ENCODE data around the gene MEF2C.
"Not testable (repeated sequence)": the region's sequence is repeated elsewhere in the genome, so short reads cannot be mapped to it uniquely, and the experiment has no call there.

Gene MEF2C

DNA sequence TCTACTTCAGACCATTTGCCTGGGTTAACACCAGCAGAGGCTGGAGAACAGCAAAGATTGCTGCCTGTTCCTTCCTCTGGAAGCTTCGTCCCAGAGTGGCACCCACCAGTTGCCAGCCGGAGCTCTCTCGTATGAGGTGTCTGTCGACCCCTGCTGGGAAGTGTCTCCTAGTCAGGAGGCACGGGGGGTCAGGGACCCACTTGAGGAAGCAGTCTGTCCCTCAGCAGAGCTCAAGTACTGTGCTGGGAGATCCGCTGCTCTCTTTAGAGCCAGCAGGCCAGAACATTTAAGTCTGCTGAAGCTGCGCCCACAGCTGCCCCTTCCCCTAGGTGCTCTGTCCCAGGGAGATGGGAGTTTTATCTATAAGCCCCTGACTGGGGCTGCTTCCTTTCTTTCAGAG is 84.1 kb downstream of the MEF2C start:
- DNase-seq (ENCODE audit: low spot score): not testable (repeated sequence)

- not testable (repeated sequence) for DNase-seq (ENCODE audit: low spot score)
These were observed 89.2 kb downstream of the MEF2C start for GRCh38 chr5:88793797-88794196.

GRCh38 chr5:88792144-88792840 is 90.7 kb downstream of the MEF2C start:
- no peak for DNase-seq (ENCODE audit: low spot score)

GRCh38 chr5:88787856-88788255 is 95.1 kb downstream of the MEF2C start:
- DNase-seq (ENCODE audit: low spot score): no peak

GRCh38 chr5:88786789-88787188 is 96.2 kb downstream of the MEF2C start:
- DNase-seq (ENCODE audit: low spot score): no peak

DNA sequence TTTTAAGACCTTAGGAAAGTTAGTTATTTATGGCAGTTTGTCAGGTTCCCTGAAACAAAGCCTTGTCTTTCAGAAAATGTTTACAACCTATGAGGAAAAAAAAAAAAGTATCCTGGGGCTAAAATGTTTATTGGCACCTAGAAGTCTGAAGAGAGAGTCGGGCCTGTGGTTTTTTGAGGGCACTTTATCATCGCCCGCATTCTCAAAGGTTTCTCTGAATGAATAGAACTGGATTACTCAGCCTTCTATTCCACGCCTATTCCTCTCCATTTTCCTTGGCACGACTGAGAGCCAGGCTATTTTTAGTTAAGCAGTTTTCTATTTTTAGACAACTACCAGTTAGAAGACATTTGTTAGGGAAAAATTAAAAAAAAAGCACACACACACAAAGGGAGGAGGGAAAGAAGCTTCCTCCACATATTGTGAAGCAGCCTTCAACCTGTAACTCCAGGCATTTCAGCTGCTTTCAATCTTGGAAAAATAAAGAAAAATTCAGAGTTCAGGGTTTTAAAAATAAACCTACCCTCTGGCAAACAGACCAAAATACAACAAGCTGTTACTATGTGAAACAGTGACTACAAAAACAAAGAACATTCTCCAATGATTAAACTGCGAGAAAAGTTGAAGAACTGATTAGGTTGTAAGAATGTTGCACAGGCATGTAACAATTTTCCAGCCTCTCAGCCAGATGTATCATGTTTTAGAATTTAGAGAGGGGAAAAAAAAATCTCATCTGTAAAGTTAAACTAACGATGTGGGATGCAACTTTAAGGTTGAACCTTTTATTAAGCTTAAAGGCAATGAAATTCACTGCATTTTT is 97.0 kb downstream of the MEF2C start:
- DNase-seq (ENCODE audit: low spot score): peak; percentile 26

DNA sequence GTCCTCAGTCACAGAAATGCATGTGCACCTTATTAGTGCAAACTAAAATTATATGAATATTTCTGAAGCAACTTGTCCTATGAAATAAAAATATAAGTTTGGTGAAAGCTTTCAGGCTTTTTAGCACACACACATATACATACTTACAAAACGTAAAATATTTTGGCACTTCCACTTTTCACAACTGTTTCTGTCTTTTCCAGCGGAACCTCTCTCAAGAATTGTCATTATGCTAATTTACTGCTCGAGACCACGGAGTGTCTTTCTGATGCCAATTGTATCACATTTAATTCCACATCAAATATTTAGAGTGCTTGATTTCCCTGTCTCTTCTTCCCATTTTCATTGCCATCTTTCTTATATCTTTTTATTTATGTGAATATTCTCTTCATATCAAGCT is 100.4 kb downstream of the MEF2C start:
- no peak for DNase-seq (ENCODE audit: low spot score)

DNA sequence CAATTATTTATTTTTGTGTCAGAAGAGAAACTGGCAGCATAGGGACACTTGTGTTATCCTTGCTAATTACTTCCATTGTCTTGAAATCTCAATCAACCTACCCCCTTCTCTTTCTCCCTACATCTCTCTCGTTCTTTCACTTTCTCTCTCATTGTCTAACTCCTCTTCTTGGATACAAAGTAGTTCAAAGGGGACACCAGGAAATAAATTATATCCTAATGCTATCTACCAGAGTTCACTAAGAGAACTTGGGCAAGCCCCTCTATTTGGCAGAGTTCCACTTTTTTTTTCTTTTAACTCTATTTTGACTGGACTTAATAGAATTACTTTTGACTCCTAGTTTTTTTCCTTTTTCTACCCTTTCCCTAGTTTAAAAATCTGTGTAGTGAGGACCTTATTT is 102.2 kb downstream of the MEF2C start:
- DNase-seq (ENCODE audit: low spot score): no peak

DNA sequence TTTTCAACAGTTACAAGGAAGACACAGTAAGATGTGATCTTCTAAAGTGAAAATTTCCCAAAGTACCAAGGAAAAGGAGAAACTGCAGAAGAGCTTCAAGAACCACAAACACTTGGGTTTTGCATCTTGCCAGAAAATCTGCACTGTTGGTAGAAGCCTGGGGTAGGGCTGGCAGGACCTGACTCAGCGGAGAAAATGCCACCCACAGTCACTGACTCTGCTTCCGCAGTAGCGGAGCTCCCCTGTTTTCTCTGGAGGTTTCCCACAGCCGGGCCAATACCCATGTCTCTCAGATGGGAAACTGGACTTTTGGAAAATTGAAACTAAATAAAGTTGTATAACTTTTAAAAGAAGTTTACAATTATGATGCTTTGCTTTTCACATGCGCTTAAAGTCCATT is 104.2 kb downstream of the MEF2C start:
- no peak for DNase-seq (ENCODE audit: low spot score)

GRCh38 chr5:88776692-88777091 is 106.3 kb downstream of the MEF2C start:
- no peak for DNase-seq (ENCODE audit: low spot score)

DNA sequence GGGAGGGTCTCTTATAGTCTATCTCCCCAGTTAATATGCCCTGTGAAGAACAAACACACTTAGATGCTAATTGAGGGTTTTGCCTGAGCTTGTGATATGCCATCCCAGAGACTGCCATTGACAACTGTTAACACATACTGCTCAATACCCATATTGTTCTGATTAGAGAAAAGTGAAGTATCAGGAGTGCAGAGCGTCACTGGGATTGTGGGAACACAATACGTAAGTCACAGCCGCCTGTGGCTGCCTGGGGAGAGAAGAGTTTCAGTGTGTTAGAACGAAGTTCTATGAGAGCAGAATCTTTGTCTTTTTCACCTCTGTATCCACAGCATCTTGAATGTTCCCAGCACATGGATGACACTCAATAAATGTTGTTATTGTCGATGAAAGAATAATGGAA is 110.2 kb downstream of the MEF2C start:
- no peak for DNase-seq (ENCODE audit: low spot score)

- DNase-seq (ENCODE audit: low spot score): no peak
These were observed 110.9 kb downstream of the MEF2C start for GRCh38 chr5:88772047-88772446.

- DNase-seq (ENCODE audit: low spot score): no peak
These were observed 112.4 kb downstream of the MEF2C start for GRCh38 chr5:88770276-88771257.

GRCh38 chr5:88769165-88769564 is 113.8 kb downstream of the MEF2C start:
- no peak for DNase-seq (ENCODE audit: low spot score)

GRCh38 chr5:88768411-88768810 is 114.6 kb downstream of the MEF2C start:
- no peak for DNase-seq (ENCODE audit: low spot score)

DNA sequence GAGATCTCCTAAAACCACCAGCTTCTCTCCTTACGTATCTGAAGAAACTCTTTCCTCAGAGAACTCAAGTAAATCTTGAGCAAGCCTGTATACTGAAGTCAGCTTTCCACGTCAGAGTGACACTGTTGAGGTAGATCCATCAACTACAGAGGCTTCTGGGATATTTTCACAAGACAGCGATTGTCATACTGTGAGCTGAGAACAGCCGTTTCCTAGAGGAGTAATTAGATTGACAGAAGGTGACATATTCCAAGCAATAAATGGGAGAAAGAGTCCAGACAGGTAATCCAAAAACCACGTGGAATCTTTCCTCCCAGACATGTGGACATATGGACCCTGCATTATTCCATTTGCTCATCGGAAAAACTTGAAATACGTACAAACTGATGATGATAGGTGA is 117.2 kb downstream of the MEF2C start:
- no peak for DNase-seq (ENCODE audit: low spot score)

DNA sequence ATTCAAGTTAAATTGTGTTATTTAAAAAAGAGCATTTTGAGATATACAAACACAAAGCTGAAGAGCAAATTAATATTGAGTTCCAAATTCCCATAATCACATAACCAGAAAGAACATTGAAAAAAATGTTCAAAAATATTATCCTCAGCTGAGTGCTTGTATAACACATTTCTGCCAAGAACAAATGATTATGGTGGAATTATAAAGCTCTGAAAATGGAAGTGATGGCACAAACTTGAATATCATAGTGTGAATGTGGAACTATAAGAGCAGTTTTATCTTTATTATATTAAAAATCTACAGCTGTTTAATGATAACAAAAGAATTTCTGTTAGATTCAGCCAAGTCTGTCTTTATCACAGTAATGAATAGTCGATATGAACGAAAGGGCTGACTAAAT is 117.8 kb downstream of the MEF2C start:
- DNase-seq (ENCODE audit: low spot score): no peak

DNA sequence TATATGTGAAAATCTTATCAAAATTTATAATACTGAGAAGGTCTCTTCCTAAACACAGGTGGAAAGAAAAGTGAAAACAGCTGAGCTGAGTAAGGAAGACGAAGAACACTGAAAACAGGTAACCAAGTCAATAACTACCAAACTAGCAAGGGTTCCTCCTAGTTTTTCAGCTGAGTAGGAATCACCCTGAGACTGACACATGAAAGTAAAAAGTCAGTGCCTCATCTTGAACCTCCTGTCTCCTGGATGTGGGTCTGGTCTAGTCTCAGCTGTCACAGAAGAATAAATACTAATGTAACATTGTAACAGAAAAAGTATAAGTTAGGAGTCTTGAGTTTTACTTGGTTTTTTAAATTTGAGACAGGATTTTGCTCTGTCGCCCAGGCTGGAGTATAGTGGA is 121.0 kb downstream of the MEF2C start:
- DNase-seq (ENCODE audit: low spot score): no peak

GRCh38 chr5:88761269-88761850 is 121.6 kb downstream of the MEF2C start:
- no peak for DNase-seq (ENCODE audit: low spot score)

DNA sequence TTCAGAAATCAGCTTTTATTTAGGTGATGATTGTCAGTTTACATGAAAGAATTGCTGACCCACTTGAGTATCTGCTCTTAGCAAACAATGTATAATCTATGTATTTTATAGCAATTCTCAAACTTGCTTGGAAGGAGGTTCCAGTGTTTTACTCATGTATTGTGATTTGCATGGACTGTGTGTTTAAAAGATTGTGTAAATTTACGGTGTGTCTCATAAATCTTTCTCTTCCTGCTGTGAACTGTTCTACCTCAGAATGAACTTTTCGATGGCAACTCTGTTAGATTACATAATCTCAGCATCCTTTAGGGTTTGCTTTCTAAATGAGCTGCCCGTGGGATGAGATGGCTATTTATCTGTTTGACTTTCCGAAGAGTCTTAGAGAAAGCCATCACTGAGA is 122.5 kb downstream of the MEF2C start:
- DNase-seq (ENCODE audit: low spot score): no peak

DNA sequence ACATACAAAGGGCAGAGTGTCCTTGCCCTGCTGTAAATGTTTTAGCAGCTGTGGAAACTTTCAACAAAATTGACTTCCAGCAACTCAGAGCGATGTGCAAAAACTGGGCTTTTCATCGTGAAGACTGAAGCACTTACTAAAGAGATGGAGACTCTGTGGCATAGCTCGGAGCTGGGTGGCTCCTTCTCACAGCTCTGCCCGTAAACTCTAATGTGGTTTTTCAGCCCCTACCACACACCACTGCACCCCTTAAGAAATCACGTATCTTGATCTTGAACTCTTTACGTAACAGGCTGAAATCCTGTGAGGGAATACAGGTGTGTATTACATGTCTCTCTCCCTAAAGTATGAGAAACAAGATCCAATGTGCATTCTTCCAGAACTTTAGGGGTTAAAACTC is 124.4 kb downstream of the MEF2C start:
- DNase-seq (ENCODE audit: low spot score): no peak

GRCh38 chr5:88758184-88758583 is 124.8 kb downstream of the MEF2C start:
- no peak for DNase-seq (ENCODE audit: low spot score)

Measured in iPS-NIHi11 (cell line).